Duodenal mucosa (tissue), 2 donors: ENCODE data around the gene SDC1.
A peak's percentile ranks its signal among the peaks of the same experiment; 100 is the strongest.

Experiments used
- H3K27ac ChIP-seq: one replicate; pipeline ENCODE4 v1.7.0; 2013; ENCODE audit warnings: low read depth, low read length
- H3K27me3 ChIP-seq, 2 donors: one replicate each; pipeline ENCODE4 v1.7.0; 2013; ENCODE audit warnings: low read length in 2 of 2, control low read depth in 1 of 2; ENCODE audit not compliant: insufficient read depth in 2 of 2, control insufficient read depth in 1 of 2
- H3K36me3 ChIP-seq, 2 donors: one replicate each; pipeline ENCODE4 v1.7.0; 2013; ENCODE audit warnings: low read length in 2 of 2, control low read depth in 1 of 2; ENCODE audit not compliant: insufficient read depth in 2 of 2, control insufficient read depth in 1 of 2
- H3K4me1 ChIP-seq, 2 donors: one replicate each; pipeline ENCODE4 v1.7.0; 2013; ENCODE audit warnings: low read length in 2 of 2, control low read depth in 1 of 2; ENCODE audit not compliant: insufficient read depth in 2 of 2, control insufficient read depth in 1 of 2
- H3K4me3 ChIP-seq, 2 donors: one replicate each; pipeline ENCODE4 v1.7.0; 2013; ENCODE audit warnings: low read length in 2 of 2, low read depth in 1 of 2
- H3K9ac ChIP-seq, 2 donors: one replicate each; pipeline ENCODE4 v1.7.0; 2013; ENCODE audit warnings: low read length in 2 of 2, low read depth in 1 of 2
- H3K9me3 ChIP-seq, 2 donors: one replicate each; pipeline ENCODE4 v1.7.0; 2013; ENCODE audit warnings: low read length in 2 of 2, control low read depth in 1 of 2; ENCODE audit not compliant: control insufficient read depth in 1 of 2

Gene SDC1

GRCh38 chr2:20179466-20179754, 45.5 kb downstream of the SDC1 start:
- no peaks in the 10 kb centered on the region for H3K9me3 ChIP-seq

GRCh38 chr2:20178666-20179465, 46.1 kb downstream of the SDC1 start:
- H3K4me1 ChIP-seq = peaks cover 25 to 26% of the 10 kb centered on the region in 2 donors
- no peaks in the 10 kb centered on the region for H3K9me3 ChIP-seq
- no peaks in the 10 kb centered on the region for H3K27me3 ChIP-seq
- H3K9ac ChIP-seq = peak overlapping the region; percentile 16 to 49
- H3K36me3 ChIP-seq = no peaks in the 10 kb centered on the region
- peak overlapping the region; percentile 68 for H3K27ac ChIP-seq
- H3K4me3 ChIP-seq = peak overlapping the region in 1 of 2 donors; percentile 3

More at GRCh38 chr2:20179466-20179754, 45.5 kb downstream of the SDC1 start:
- Histone ChIP-seq H3K9ac (peak overlapping the region in 1 of 2 donors; percentile 49), H3K27ac (peak overlapping the region; percentile 68), H3K4me1 (peaks cover 26 to 29% of the 10 kb centered on the region in 2 donors), H3K27me3 (no peaks in the 10 kb centered on the region), H3K4me3 (peak overlapping the region in 1 of 2 donors; percentile 3), H3K36me3 (no peaks in the 10 kb centered on the region)

- Histone ChIP-seq H3K9ac (peak overlapping the region in 1 of 2 donors; percentile 16), H3K27ac (no peak overlapping the region), H3K4me3 (no peak overlapping the region), H3K4me1 (peaks cover 25 to 26% of the 10 kb centered on the region in 2 donors), H3K27me3 (no peaks in the 10 kb centered on the region), H3K9me3 (no peaks in the 10 kb centered on the region), H3K36me3 (no peaks in the 10 kb centered on the region)
Measured at GRCh38 chr2:20178249-20178607, 46.7 kb downstream of the SDC1 start.

GRCh38 chr2:20177556-20178248, 47.2 kb downstream of the SDC1 start:
- Histone ChIP-seq H3K9me3 (no peaks in the 10 kb centered on the region), H3K9ac (peak overlapping the region in 1 of 2 donors; percentile 12), H3K36me3 (no peaks in the 10 kb centered on the region), H3K27me3 (no peaks in the 10 kb centered on the region), H3K4me3 (no peak overlapping the region), H3K4me1 (peaks cover 22 to 25% of the 10 kb centered on the region in 2 donors), H3K27ac (no peak overlapping the region)

- Histone ChIP-seq H3K27me3 (no peaks in the 10 kb centered on the region), H3K27ac (no peak overlapping the region), H3K9me3 (no peaks in the 10 kb centered on the region), H3K4me3 (no peak overlapping the region), H3K36me3 (no peaks in the 10 kb centered on the region), H3K9ac (no peak overlapping the region), H3K4me1 (peaks cover 18 to 25% of the 10 kb centered on the region in 2 donors)
Measured at GRCh38 chr2:20176760-20177159, 48.2 kb downstream of the SDC1 start.

DNA sequence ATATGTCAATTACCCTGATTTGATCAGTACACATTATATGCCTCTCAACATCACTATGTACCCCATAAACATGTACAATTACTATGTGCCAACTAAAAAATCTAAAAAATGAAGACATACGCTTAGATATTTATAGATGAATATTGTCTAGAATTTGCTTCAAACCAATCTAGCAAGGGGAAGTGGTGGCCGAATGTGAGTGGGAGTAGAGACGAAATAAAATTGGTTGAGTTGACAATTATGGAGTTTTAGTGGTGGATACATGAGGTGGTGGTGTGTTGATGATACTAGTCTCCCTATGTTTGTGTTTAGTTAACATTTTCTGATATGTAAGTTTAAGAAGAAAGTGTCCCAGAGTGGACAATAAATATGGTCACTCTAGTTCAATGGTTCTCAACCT, 49.0 kb downstream of the SDC1 start:
- H3K4me1 ChIP-seq = peaks cover 18 to 25% of the 10 kb centered on the region in 2 donors
- H3K9me3 ChIP-seq = no peaks in the 10 kb centered on the region
- no peak overlapping the region for H3K4me3 ChIP-seq
- H3K9ac ChIP-seq = no peak overlapping the region
- no peaks in the 10 kb centered on the region for H3K36me3 ChIP-seq
- no peak overlapping the region for H3K27ac ChIP-seq
- H3K27me3 ChIP-seq = no peaks in the 10 kb centered on the region

GRCh38 chr2:20175267-20175666, 49.7 kb downstream of the SDC1 start:
- H3K27me3 ChIP-seq = no peaks in the 10 kb centered on the region
- no peak overlapping the region for H3K27ac ChIP-seq
- no peak overlapping the region for H3K4me3 ChIP-seq
- no peak overlapping the region for H3K9ac ChIP-seq
- H3K9me3 ChIP-seq = no peaks in the 10 kb centered on the region
- no peaks in the 10 kb centered on the region for H3K36me3 ChIP-seq
- H3K4me1 ChIP-seq = peaks cover 16 to 23% of the 10 kb centered on the region in 2 donors

DNA sequence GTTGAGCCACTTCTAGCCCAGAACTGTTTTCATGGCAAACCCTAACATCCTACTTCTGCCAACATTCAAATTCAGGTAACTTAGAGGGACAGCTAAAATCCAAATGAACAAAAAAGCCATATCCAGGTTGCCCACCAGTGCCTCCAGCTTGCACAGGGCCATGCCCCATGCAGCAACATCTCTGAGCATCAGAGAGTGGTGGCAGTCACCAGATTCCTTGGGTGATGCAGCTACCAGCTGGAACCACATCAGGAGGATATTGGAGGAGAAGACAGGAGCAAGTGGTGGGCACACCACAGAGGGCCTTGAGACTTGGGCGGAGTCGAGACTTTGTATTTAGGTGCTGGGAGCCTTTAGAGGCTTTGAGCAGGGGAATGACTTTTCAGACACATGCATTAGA, 50.5 kb downstream of the SDC1 start:
- Histone ChIP-seq H3K27ac (no peak overlapping the region), H3K36me3 (no peaks in the 10 kb centered on the region), H3K9ac (no peak overlapping the region), H3K27me3 (no peaks in the 10 kb centered on the region), H3K4me1 (peaks cover 11 to 15% of the 10 kb centered on the region in 2 donors), H3K9me3 (no peaks in the 10 kb centered on the region), H3K4me3 (no peak overlapping the region)

- Histone ChIP-seq H3K4me3 (no peak overlapping the region), H3K9ac (no peak overlapping the region), H3K27me3 (no peaks in the 10 kb centered on the region), H3K27ac (no peak overlapping the region), H3K9me3 (no peaks in the 10 kb centered on the region), H3K36me3 (no peaks in the 10 kb centered on the region), H3K4me1 (peaks cover 4 to 9% of the 10 kb centered on the region in 2 donors)
Measured at GRCh38 chr2:20173496-20174402, 51.2 kb downstream of the SDC1 start.

DNA sequence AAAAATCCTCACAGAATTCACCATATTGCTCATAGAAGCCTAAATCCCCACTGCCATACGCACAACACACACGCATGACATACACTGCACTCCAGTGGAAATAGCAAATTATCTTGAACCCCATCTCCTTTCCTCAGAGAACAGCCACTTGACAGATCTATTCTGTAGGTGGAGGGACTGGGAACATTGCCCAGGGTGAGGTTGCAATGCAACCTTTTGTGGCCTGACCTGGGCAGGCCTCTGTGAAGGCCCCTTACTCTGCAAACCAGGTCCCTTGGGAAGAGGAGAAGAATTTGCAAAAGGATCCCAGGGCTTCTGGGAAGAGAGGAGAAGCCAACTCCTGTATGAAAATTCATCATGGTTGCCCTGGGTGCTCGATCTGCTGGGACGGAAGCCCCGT, 51.9 kb downstream of the SDC1 start:
- Histone ChIP-seq H3K36me3 (no peaks in the 10 kb centered on the region), H3K9me3 (no peaks in the 10 kb centered on the region), H3K4me3 (no peak overlapping the region), H3K27ac (no peak overlapping the region), H3K27me3 (no peaks in the 10 kb centered on the region), H3K4me1 (peaks cover 0 to 2% of the 10 kb centered on the region in 2 donors), H3K9ac (no peak overlapping the region)
